ENCODE results near the gene TSPAN11. TPM values are rescaled to one million over a fixed set of nuclear protein-coding genes. Genes with fewer than 3 reads are reported as not detected.

Gene TSPAN11
- total RNA-seq, 1 donor from 2014 or later, result 12.4 TPM

DNA sequence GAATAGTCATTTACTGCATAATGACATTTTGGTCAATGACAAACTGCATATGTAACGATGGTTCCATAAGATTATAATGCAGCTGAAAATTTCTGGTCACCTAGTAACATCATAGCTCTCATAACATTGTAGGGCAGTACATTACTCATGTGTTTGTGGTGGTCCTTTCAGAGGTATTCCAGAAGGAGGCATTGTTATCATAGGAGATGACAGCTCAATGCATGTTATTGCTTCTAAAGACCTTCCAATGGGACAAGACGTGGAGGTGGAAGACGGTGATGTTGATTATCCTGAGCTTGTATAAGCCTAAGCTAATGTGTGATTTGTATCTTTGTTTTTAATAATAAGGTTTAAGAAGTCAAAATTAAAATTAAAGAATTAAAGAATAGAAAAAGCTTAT lies 43.8 kb upstream of the TSPAN11 start:
- DNase-seq (ENCODE audit: low read depth), result no peak
- peaks cover 16% of the 10 kb centered on the region for H3K9me3 Mint-ChIP-seq (ENCODE audit: unreplicated experiment)
- H3K9ac ChIP-seq (ENCODE audit: low read length), result no peak overlapping the region
- no peaks in the 10 kb centered on the region for H3K4me1 Mint-ChIP-seq (ENCODE audit: low read depth, unreplicated experiment)
- peaks cover 9% of the 10 kb centered on the region for H3K27me3 ChIP-seq (ENCODE audit: insufficient read depth, low read length)
- H3K4me1 ChIP-seq (ENCODE audit: insufficient read depth, low read length), result no peaks in the 10 kb centered on the region
- TF ChIP-seq, protein P1, sequence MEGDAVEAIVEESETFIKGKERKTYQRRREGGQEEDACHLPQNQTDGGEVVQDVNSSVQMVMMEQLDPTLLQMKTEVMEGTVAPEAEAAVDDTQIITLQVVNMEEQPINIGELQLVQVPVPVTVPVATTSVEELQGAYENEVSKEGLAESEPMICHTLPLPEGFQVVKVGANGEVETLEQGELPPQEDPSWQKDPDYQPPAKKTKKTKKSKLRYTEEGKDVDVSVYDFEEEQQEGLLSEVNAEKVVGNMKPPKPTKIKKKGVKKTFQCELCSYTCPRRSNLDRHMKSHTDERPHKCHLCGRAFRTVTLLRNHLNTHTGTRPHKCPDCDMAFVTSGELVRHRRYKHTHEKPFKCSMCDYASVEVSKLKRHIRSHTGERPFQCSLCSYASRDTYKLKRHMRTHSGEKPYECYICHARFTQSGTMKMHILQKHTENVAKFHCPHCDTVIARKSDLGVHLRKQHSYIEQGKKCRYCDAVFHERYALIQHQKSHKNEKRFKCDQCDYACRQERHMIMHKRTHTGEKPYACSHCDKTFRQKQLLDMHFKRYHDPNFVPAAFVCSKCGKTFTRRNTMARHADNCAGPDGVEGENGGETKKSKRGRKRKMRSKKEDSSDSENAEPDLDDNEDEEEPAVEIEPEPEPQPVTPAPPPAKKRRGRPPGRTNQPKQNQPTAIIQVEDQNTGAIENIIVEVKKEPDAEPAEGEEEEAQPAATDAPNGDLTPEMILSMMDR (IDR thresholded peaks at IDR 0.05; ENCODE audit: insufficient read depth, low read depth, low read length), result no peak
- TF ChIP-seq EZH2 (IDR thresholded peaks at IDR 0.05; ENCODE audit: insufficient read depth, low read length), result no peak
- peaks cover 28% of the 10 kb centered on the region for H3K27me3 Mint-ChIP-seq (ENCODE audit: low read depth, unreplicated experiment)
- no peak for FAIRE-seq
- no peaks in the 10 kb centered on the region for H3K36me3 ChIP-seq (ENCODE audit: insufficient read depth, low read length)
- H3K4me3 ChIP-seq (ENCODE audit: insufficient read depth, low read depth, low read length), result no peak overlapping the region
- H3K79me2 ChIP-seq (ENCODE audit: insufficient read depth, low read length), result no peaks in the 10 kb centered on the region
- H3K9me3 ChIP-seq (ENCODE audit: insufficient read depth, low read depth, low read length), result peaks cover 11% of the 10 kb centered on the region
- H3K36me3 Mint-ChIP-seq (ENCODE audit: low read depth, unreplicated experiment), result no peaks in the 10 kb centered on the region
- no peak overlapping the region for H3K27ac ChIP-seq (ENCODE audit: low read depth, low read length)
- no peak overlapping the region for H3K27ac Mint-ChIP-seq (ENCODE audit: unreplicated experiment)
- H3K4me2 ChIP-seq (ENCODE audit: low read length), result no peak overlapping the region
- H3K4me3 Mint-ChIP-seq (ENCODE audit: unreplicated experiment), result no peak overlapping the region
- H4K20me1 ChIP-seq (ENCODE audit: insufficient read depth, low read length), result no peaks in the 10 kb centered on the region
- no peak overlapping the region for H2AFZ ChIP-seq (ENCODE audit: low read depth, low read length)

GRCh38 chr12:30884799-30885198 lies 41.7 kb upstream of the TSPAN11 start:
- Histone ChIP-seq H3K9ac (ENCODE audit: low read length) (no peak overlapping the region), H3K79me2 (ENCODE audit: insufficient read depth, low read length) (no peaks in the 10 kb centered on the region), H3K4me2 (ENCODE audit: low read length) (no peak overlapping the region), H3K27me3 (ENCODE audit: insufficient read depth, low read length) (peaks cover 2% of the 10 kb centered on the region), H3K9me3 (ENCODE audit: insufficient read depth, low read depth, low read length) (peaks cover 11% of the 10 kb centered on the region), H2AFZ (ENCODE audit: low read depth, low read length) (no peak overlapping the region), H4K20me1 (ENCODE audit: insufficient read depth, low read length) (no peaks in the 10 kb centered on the region), H3K27ac (ENCODE audit: low read depth, low read length) (no peak overlapping the region), H3K36me3 (ENCODE audit: insufficient read depth, low read length) (no peaks in the 10 kb centered on the region), H3K4me3 (ENCODE audit: insufficient read depth, low read depth, low read length) (no peak overlapping the region), H3K4me1 (ENCODE audit: insufficient read depth, low read length) (no peaks in the 10 kb centered on the region)
- peaks cover 14% of the 10 kb centered on the region for H3K27me3 Mint-ChIP-seq (ENCODE audit: low read depth, unreplicated experiment)
- no peak for TF ChIP-seq EZH2 (IDR thresholded peaks at IDR 0.05; ENCODE audit: insufficient read depth, low read length)
- TF ChIP-seq, protein P1 (IDR thresholded peaks at IDR 0.05; ENCODE audit: insufficient read depth, low read depth, low read length), result no peak
- H3K9me3 Mint-ChIP-seq (ENCODE audit: unreplicated experiment), result peaks cover 19% of the 10 kb centered on the region
- no peak overlapping the region for H3K27ac Mint-ChIP-seq (ENCODE audit: unreplicated experiment)
- no peaks in the 10 kb centered on the region for H3K36me3 Mint-ChIP-seq (ENCODE audit: low read depth, unreplicated experiment)
- no peaks in the 10 kb centered on the region for H3K4me1 Mint-ChIP-seq (ENCODE audit: low read depth, unreplicated experiment)
- FAIRE-seq (no peak), DNase-seq (ENCODE audit: low read depth) (no peak)
- no peak overlapping the region for H3K4me3 Mint-ChIP-seq (ENCODE audit: unreplicated experiment)

- Histone ChIP-seq H3K27ac (ENCODE audit: low read depth, low read length) (no peak overlapping the region), H3K9me3 (ENCODE audit: insufficient read depth, low read depth, low read length) (peaks cover 11% of the 10 kb centered on the region), H3K4me3 (ENCODE audit: insufficient read depth, low read depth, low read length) (no peak overlapping the region), H4K20me1 (ENCODE audit: insufficient read depth, low read length) (no peaks in the 10 kb centered on the region), H3K36me3 (ENCODE audit: insufficient read depth, low read length) (no peaks in the 10 kb centered on the region), H3K4me1 (ENCODE audit: insufficient read depth, low read length) (no peaks in the 10 kb centered on the region), H3K9ac (ENCODE audit: low read length) (no peak overlapping the region), H2AFZ (ENCODE audit: low read depth, low read length) (no peak overlapping the region), H3K4me2 (ENCODE audit: low read length) (no peak overlapping the region), H3K27me3 (ENCODE audit: insufficient read depth, low read length) (peaks cover under 1% of the 10 kb centered on the region), H3K79me2 (ENCODE audit: insufficient read depth, low read length) (no peaks in the 10 kb centered on the region)
- peaks cover 21% of the 10 kb centered on the region for H3K9me3 Mint-ChIP-seq (ENCODE audit: unreplicated experiment)
- H3K27me3 Mint-ChIP-seq (ENCODE audit: low read depth, unreplicated experiment), result peaks cover 8% of the 10 kb centered on the region
- no peaks in the 10 kb centered on the region for H3K36me3 Mint-ChIP-seq (ENCODE audit: low read depth, unreplicated experiment)
- DNase-seq (ENCODE audit: low read depth), result no peak
- H3K27ac Mint-ChIP-seq (ENCODE audit: unreplicated experiment), result no peak overlapping the region
- no peak for TF ChIP-seq EZH2 (IDR thresholded peaks at IDR 0.05; ENCODE audit: insufficient read depth, low read length)
- TF ChIP-seq, protein P1 (IDR thresholded peaks at IDR 0.05; ENCODE audit: insufficient read depth, low read depth, low read length), result no peak
- FAIRE-seq, result no peak
- no peak overlapping the region for H3K4me3 Mint-ChIP-seq (ENCODE audit: unreplicated experiment)
- no peaks in the 10 kb centered on the region for H3K4me1 Mint-ChIP-seq (ENCODE audit: low read depth, unreplicated experiment)
These were observed 41.2 kb upstream of the TSPAN11 start for GRCh38 chr12:30885321-30885720.

Measured in astrocyte (in vitro differentiated cells and primary cell).